IPS DF 19.7 (cell line): Measurements from ENCODE around the gene DMRT3.
"Not testable (repeated sequence)": the region's sequence is repeated elsewhere in the genome, so short reads cannot be mapped to it uniquely, and the experiment has no call there.

Source experiments
- DNase-seq: peaks from one replicate; pipeline ENCODE4 v3.0.0-alpha.2; 2013; ENCODE audit warnings: low read depth, low spot score

Gene DMRT3

GRCh38 chr9:998299-999110 lies 22.1 kb downstream of the DMRT3 start:
- DNase-seq = not testable (repeated sequence)

DNA sequence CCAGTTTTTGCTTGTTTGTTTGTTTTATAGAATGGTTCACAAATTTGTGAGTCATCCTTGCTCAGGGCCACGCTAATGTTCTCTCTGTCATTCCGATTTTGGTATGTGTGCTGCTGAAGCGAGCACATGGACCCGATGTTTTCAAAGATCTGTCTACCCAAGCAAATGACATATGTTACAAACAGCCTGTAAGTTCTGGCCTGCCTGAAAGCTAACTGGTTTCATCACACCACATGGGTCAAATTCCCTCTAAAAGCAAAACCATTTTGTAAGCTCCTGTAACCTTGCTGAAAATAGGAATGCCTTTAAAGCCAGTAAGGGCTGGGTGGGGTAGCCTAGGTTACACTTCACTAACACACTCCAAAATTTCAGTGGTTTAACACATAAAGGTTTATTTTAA lies 25.4 kb downstream of the DMRT3 start:
- DNase-seq = no peak

- DNase-seq = no peak
These were observed 26.2 kb downstream of the DMRT3 start for GRCh38 chr9:1002678-1003077.

- DNase-seq = peak; percentile 71
These were observed 28.7 kb downstream of the DMRT3 start for GRCh38 chr9:1005043-1005667.

DNA sequence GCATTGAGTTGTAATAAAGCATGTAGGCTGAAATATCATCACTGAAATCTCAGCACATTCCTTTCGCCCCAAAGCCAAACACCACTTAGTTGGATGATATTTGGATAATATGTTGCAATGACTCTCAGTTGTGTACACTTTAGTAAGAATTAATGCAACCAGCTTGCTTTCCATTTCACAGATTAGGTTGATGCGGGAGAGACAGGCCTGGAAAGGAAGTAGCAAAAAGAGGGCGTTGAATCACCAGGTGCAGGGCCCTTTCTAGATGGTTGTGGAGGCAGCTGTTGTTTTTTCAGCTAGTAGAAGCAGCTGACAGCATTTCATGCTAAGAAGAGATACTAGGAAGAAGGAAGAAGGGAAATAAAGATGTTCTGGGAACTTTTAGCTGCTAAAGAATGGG lies 30.9 kb downstream of the DMRT3 start:
- no peak for DNase-seq

- no peak for DNase-seq
These were observed 31.8 kb downstream of the DMRT3 start for GRCh38 chr9:1008216-1008615.

GRCh38 chr9:1009101-1009707 lies 32.7 kb downstream of the DMRT3 start:
- no peak for DNase-seq

- no peak for DNase-seq
These were observed 36.6 kb downstream of the DMRT3 start for GRCh38 chr9:1013021-1013420.

DNA sequence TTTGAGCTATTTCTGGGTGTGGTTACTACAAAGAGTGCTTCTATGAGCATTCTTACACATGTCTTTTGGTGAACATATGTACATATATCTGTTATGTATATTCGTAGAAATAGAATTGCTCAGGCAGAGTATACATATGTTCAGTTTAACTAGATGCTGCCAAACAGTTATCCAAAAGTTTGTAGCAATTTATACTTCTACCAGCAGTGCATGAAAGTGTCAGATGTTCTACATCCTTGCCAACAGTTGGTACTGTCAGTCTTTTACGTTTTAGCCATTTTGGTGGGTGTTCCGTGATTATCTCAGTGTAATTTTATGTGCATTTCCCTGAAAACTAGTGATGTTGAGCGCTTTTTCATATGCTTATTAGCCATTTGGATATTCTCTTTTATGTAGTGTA lies 37.8 kb downstream of the DMRT3 start:
- DNase-seq = no peak

DNA sequence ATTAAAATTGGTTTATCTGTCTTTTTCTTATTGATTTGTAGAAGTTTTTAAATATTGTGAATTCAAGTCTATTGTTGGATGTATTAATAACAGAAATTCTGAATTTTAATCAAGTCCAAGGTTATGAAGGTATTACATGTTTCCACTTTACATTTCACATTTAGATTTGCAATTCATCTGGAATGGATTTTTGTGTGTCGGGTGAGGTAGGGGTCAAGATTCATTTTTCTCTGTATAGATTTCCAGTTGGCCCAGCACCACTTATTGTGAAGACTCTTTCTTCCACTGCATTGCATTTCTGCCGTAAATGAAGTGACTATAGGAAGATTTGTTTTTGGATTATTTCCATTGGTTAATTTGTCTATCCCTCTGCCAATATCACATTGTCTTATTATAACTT lies 38.2 kb downstream of the DMRT3 start:
- DNase-seq = no peak

DNA sequence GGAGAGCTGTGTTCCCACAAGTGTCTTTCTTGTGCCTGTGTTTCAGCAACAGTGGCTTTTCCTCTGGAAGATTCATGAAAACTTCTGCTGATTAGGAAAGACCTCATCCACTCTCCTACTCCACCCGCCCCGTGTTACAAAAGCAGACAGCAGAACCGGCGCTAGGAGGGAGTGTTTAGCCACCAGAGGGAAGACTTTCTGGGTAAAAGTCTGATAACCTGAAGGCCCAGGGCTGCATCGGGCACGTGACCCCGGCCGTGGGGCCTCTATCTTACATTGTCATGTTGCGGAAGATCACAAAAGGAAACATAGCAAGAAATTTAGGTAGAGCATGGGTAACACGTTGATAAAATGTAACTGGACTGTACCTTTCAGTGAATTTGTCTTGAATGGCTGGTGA lies 41.7 kb downstream of the DMRT3 start:
- DNase-seq = no peak

DNA sequence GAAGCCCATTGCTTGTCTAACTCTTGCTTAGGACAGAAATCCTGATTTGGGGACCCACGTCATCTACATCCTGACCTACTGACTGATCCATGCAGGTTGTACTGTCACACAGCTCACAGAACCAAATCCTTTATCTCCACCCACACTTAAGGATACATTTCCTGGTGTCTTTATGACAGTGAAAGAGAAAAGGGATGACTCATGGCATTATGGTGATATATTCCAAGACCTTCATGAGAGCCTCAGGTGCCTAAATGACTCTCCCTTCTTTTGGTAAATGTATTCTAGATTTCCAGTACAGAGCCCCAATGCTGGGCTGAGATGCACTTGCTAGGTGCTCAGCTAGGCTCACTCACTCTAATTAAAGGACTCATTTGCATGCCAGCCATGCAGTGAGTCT lies 47.7 kb downstream of the DMRT3 start:
- DNase-seq = no peak

GRCh38 chr9:1025131-1025530 lies 48.7 kb downstream of the DMRT3 start:
- no peak for DNase-seq

GRCh38 chr9:1026219-1026618 lies 49.8 kb downstream of the DMRT3 start:
- DNase-seq = no peak

GRCh38 chr9:1028501-1029190 lies 52.2 kb downstream of the DMRT3 start:
- DNase-seq = no peak

GRCh38 chr9:1031951-1032601 lies 55.6 kb downstream of the DMRT3 start:
- DNase-seq = no peak

DNA sequence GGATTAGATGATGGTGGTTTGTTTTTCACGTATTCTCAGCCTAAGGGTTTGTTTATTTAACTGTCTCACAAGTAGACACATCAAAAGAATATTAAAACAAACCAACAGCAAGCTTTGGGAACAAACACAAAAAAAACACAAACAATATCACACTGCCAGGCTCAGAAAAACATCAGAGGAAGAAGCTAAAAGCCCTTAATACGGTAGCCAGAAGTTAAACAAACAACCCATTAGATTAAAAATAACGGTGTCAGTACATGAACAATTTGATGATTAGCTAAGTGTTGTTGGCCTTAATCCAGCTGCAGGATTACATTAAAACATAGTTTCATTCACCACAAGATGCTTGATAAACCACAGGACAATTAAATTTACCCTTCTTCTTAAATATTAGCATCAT lies 57.8 kb downstream of the DMRT3 start:
- DNase-seq = no peak

DNA sequence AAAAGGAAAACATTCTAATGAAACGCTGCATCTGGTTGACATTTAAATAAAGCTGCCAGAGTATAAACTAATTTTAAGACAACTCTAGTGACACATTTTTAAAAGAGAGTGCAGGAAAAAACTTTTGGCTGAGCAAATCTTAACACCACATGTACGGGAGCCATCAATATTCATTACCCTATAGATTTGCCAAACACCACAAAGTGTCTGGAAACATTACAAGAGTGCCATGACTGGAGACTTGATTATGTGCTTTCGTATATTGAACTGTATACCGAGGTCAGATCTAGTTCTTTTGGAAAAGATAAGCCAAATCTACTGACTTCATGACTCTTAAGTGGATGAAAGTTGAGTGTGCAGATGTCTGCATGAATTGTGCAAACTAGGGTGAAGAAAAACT lies 63.1 kb downstream of the DMRT3 start:
- no peak for DNase-seq
